GM19463 (cell line): ENCODE results near the gene HS6ST1.

Source experiments
- ATAC-seq: cut with Tn5 transposase; IDR thresholded peaks from one replicate; pipeline ENCODE4 v1.9.1; 2021; ENCODE audit warnings: mild to moderate bottlenecking, moderate library complexity; ENCODE audit not compliant: unreplicated experiment

The HS6ST1 gene

GRCh38 chr2:128311216-128311754, 7.4 kb downstream of the HS6ST1 start:
- no peak for ATAC-seq

- no peak for ATAC-seq
Observed at GRCh38 chr2:128310761-128311160, 7.9 kb downstream of the HS6ST1 start.

DNA sequence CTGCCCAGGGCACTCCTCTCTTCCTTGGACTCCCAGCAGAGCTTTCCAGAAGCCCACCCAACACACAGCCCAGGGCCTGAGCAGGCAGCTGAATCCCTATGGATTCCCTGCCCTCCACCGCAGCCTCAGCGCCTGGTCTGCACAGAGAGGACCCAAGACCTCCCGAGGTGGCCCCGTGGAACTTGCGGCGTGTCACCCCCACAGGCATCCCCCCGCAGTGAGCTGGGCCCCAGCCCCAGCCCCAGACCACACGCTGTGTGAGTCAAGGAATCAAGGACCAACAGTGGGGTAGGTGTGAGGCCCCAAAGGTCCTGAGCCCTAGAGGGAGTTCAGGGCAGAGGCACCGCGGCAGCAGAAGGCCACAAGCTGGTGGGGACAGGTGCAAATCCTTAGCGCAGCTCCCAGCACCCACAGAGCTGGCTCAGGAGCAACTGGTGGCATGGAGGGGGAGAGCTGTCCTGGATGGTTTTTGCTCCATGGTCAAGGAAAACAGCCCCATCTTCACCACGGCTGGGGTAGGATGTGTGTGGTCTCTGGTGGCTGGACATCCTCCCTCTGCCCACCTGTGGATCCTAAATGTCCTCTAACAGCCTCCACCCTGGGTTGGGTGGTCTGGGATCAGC, 8.5 kb downstream of the HS6ST1 start:
- ATAC-seq = no peak

DNA sequence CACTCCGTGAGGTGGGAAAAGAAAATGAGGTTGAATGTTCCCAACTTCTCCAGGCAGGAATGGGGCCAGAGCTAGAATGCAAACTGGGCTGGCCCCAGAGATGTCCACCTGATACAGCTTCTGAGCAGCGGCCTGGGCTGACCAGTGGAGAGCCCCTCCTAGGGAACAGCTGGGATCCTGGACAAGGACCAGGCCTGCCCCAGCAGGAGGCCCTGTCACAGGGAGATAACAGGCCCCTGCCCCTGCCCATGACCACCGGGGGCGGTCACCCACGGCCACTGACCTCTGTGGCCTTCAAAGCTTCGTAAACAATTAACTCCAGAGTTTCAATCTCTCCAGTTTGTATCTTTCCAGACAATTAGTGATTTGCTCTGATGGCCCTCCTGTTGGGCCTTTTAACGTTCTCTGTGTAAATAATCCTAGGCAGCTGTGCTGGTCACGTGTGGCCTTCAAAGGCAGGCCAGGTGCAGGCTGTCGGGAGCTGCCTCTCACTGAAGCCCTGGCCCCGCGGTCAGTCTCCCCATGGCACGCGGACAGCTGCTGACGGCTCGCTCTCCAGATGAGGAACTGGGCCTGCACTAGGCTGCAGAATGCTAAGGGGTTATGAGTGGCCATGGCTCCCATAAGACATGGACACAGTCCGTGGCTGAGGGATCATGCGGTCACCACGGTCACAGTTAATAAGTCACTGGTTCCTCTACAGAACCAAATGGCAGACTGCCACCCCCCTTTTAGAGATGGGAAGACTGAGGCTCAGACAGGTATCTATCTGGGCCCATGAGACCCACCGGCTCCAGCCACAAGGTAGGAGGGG, 9.2 kb downstream of the HS6ST1 start:
- no peak for ATAC-seq

- no peak for ATAC-seq
Observed at GRCh38 chr2:128308889-128309279, 9.8 kb downstream of the HS6ST1 start.

GRCh38 chr2:128308284-128308731, 10.4 kb downstream of the HS6ST1 start:
- ATAC-seq = no peak

DNA sequence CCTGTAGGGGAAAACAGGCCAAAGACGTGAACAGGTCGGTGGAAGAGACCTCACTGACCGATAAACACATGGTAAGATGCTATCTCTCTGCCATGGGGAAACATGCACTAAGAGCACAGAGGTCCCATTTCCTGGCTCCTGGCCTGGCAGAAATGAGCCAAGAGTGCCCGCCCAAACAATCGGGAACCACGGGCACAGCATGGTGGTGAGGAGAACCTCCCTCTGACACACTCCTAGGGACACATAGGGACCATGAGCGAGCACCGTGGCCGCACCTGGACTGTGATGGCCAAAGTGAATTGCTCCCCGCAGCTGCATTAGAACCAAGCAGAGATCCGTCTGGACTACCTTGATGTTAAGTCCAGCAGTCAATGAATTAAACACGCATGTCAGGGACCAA, 11.1 kb downstream of the HS6ST1 start:
- no peak for ATAC-seq

GRCh38 chr2:128306931-128307460, 11.7 kb downstream of the HS6ST1 start:
- ATAC-seq = no peak

DNA sequence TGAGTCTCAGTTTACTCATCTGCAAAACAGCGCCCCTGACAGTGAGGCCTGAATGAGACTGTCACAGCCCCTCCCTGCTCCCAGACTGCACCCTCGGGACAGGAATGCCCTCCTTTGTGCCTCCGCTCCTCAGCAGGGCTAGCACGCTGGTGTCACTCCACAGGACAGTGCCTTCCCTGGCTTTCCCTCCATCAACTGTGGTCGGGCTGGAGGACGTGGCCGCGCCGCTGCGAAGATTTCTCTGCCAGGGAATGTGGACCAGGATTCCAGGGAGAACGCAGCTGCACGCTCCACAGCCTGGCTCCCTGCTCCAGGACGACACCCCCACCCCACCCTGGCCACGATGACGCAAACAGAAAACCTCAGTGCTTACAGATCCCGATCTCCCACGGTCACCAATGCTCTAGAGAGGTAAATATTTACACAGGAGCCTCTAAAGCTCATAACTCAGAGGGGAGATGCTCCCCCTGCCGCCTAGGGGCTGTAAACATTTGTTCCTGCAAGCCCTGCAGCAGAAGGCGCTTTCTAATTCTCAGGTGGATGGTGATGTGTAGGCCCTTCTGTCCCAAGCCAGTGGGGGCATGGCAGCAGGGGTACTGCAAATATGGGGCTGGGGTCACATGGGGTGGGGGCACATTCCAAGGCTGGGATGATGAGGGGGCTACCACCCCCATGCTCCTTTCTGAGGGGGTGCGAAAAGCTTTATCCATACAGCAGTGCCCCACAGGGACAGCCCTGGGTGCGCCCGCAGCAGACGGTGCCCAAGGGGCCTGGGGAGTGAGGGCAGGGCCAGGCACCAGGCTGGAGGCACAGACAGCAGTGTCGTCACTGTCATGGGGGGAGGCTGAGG, 12.4 kb downstream of the HS6ST1 start:
- no peak for ATAC-seq

GRCh38 chr2:128305555-128306080, 13.1 kb downstream of the HS6ST1 start:
- peak; percentile 86 for ATAC-seq

- ATAC-seq = peak; percentile 4
Observed at GRCh38 chr2:128304715-128305554, 13.7 kb downstream of the HS6ST1 start.

DNA sequence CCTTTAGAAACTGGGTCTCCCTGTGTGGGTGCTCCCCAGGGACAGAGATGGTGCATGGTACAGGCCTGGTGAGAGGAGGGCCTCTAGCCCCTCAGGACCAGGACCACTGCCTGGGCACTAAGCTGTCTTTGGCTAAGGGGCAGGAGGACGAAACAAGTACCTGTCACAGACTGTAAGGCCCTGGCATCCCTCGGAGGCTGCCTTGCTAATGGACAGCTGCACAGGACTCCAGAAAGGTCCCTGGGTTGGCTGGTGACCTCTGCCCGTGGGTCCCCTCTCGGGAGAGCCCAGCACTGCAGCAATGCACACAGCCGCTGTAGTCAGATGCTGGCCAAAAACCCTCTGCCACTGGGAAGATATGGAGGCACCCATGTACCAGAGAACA, 14.3 kb downstream of the HS6ST1 start:
- ATAC-seq = no peak

- no peak for ATAC-seq
Observed at GRCh38 chr2:128303911-128304310, 14.8 kb downstream of the HS6ST1 start.

- ATAC-seq = no peak
Observed at GRCh38 chr2:128303095-128303791, 15.4 kb downstream of the HS6ST1 start.

DNA sequence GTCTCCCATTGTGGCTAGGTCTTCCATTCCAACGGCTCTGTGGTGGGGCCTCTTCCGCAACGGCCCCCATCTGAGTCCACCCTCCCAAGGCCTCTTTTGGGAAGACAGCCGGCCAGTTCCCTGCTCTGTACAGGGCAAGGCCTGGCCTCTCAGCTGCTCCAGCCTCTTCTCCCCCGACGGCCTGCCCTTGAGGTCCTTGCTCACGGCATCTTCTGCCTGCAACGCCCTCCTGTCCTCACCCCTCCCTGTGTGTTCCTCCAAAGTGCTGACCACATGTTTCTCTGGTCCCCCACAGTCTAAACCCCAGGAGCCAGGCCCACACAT, 16.0 kb downstream of the HS6ST1 start:
- ATAC-seq = no peak

GRCh38 chr2:128302011-128302743, 16.5 kb downstream of the HS6ST1 start:
- no peak for ATAC-seq

DNA sequence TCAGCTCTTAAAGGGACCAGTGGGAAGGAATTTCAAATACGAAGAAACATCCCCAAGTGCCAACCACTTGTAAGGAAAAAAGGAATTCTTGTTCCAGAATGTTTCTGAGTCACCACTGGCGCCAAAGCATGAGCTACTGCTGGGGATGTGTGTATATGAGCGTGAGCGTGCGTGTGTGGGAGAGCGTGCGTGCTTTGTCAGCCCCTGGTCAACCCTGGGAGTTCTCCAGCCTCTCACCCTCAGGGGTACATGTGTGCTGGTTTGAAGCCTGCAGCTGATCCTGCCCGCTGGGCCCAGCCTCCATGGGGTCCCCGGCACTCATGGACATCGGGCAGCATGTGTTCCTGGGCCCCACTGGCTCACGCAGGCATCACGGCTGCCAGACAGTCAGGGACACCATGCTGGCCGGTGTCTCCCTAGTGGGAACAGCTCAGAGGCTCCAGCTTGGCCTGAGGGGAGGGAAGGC, 17.1 kb downstream of the HS6ST1 start:
- ATAC-seq = no peak

DNA sequence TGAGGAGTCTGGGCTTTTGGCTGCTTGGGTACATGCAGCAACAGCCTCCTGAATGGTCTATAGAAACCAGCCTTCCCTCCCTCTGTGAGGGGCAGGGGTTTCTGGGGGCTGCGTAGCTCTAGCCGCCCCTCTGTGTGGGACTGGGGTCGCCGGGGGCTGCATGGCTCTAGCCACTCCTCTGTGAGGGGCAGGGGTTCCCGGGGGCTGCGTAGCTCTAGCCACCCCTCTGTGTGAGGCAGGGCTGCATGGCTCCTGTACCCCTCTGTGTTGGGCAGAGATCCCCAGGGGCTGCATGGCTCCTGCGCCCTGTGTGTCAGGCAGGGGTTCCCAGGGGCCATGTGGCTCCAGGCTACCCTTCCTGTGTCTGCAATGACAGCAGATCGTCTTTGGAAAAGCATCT, 17.6 kb downstream of the HS6ST1 start:
- no peak for ATAC-seq
